Heart right ventricle (tissue), 16 donors: ENCODE results near the gene GRWD1. TPM values are rescaled to one million over a fixed set of nuclear protein-coding genes. Genes with fewer than 3 reads are reported as not detected.

ENCODE experiments used
- ATAC-seq, 8 donors: fragments of 200-7000 bp; cut with Tn5 transposase; one replicate each; pipeline ENCODE4 v1.9.1; 2020; ENCODE audit warnings: mild to moderate bottlenecking in 8 of 8, moderate library complexity in 8 of 8, moderate number of reproducible peaks in 1 of 8
- DNase-seq, 2 donors: peaks; one replicate each; pipeline ENCODE4 v3.0.0-alpha.2; 2020
- H3K27ac ChIP-seq, 10 donors: fragments of 200-600 bp; sonication (generic) in 2 of 10; one replicate each; pipeline versions ENCODE4 v1.5.0 to v1.8.0; 2020 to 2022; ENCODE audit warnings: mild to moderate bottlenecking in 3 of 10
- H3K27me3 ChIP-seq, 7 donors: fragments of 200-600 bp; one replicate each; pipeline ENCODE4 v1.8.0; 2021 to 2022; ENCODE audit warnings: mild to moderate bottlenecking in 2 of 7
- H3K36me3 ChIP-seq, 9 donors: fragments of 200-600 bp; sonication (generic) in 1 of 9; one replicate each; pipeline versions ENCODE4 v1.5.0 to v1.8.0; 2020 to 2022; ENCODE audit warnings: mild to moderate bottlenecking in 2 of 9
- H3K4me1 ChIP-seq, 9 donors: fragments of 200-600 bp; sonication (generic) in 1 of 9; one replicate each; pipeline versions ENCODE4 v1.5.0 to v1.8.0; 2020 to 2022; ENCODE audit warnings: mild to moderate bottlenecking in 4 of 9
- H3K4me3 ChIP-seq, 10 donors: fragments of 200-600 bp; sonication (generic) in 2 of 10; one replicate each; pipeline versions ENCODE4 v1.5.0 to v1.8.0; 2020 to 2022; ENCODE audit warnings: mild to moderate bottlenecking in 7 of 10, moderate library complexity in 2 of 10
- H3K9me3 ChIP-seq, 11 donors: fragments of 200-600 bp in 10 of 11; sonication (generic) in 2 of 11; one replicate each; pipeline versions ENCODE4 v1.5.0 to v1.8.0; 2013 to 2022; ENCODE audit warnings: mild to moderate bottlenecking in 2 of 11, control low read depth in 1 of 11, moderate library complexity in 1 of 11
- CTCF ChIP-seq, 9 donors: fragments of 200-600 bp; sonication (generic) in 2 of 9; IDR thresholded peaks; one replicate each; pipeline versions ENCODE4 v1.5.0 to v1.8.0; 2021 to 2022; ENCODE audit warnings: antibody characterized with exemption in 9 of 9, mild to moderate bottlenecking in 5 of 9, moderate library complexity in 1 of 9
- WGBS, 2 donors: extraction: QIAGEN DNeasy Blood & Tissue Kit; methylation state at CpG; one replicate each; pipeline ENCODE4 v1.1.7; 2013; ENCODE audit warnings: inconsistent platforms in 1 of 2; 5-methylcytosine and 5-hydroxymethylcytosine counted together
- intact Hi-C, 10 donors: fragments of 100-400 bp; cut with DNase I; formaldehyde crosslinking; loops; one replicate each; pipeline versions ENCODE4 v1.11.1 to v1.14.2; 2022
- polyA plus RNA-seq, 2 donors: library from polyadenylated mRNA; stranded (reverse); fragments of 200-250 nt; gene quantifications; one replicate each; pipeline ENCODE4 v1.2.3, GENCODE V29; 2013
- total RNA-seq, 10 donors: library from RNA; stranded (reverse); fragmentation: NEBNext Ultra II Directional in 3 of 10; extraction: Animal tissue kit (Norgen Biotek cat#: 25700) in 3 of 10; gene quantifications; one replicate each; pipeline versions ENCODE4 v1.2.1 to v1.2.4, GENCODE V29; 2021 to 2023
- donor health status: Arrhythmogenic right ventricular cardiomyopathy.
- donor health status: ischemic (EF 13 %, LVEDD 7.1; RV severe dilation, severe dysfunction).
- donor health status: healthy with polysubstance abuse.
- donor health status: DM: no; HTN: yes; CAD: no.
- donor health status: DM: no; HTN: no; CAD: no.
- donor health status: ischemic (EF 25% LVEDD 6.9; RV normal size, moderate dysfunction).
- donor health status: ischemic (EF 25% LVEDD 5.7; RV mildly dilated, moderate dysfunction).
- donor health status: healthy.
- donor health status: DM: yes; HTN: yes; CAD: no.
- donor health status: Ischemic cardiomyopathy.
- donor health status: ischemic (EF 35%, LVEDD 5.7; RV mildly dilated, moderate dysfunction).
- donor health status: nonischemic (EF 11% LVEDD 7.7; RV severe dilation, severe dysfunction).
- donor health status: DM: yes; HTN: yes; CAD: no.
- donor health status: PGD.
- donor health status: ischemic (EF 29% LVEDD 5.4; RV normal size, mild dysfunction).
- donor health status: nonischemic (EF 23%, LVEDD 6.1; RV moderate dilation, normal function).

Gene GRWD1
- total and polyA plus RNA-seq, 12 donors = 5.6 to 26.2 (median 17.0) TPM

GRCh38 chr19:48450441-48450840 is 4.7 kb downstream of the GRWD1 start:
- Histone ChIP-seq H3K36me3 (peaks cover 0 to 85% (median 59%) of the 10 kb centered on the region in 9 donors), H3K27me3 (no peaks in the 10 kb centered on the region), H3K9me3 (no peaks in the 10 kb centered on the region), H3K27ac (no peak overlapping the region), H3K4me3 (no peak overlapping the region), H3K4me1 (peaks cover 4 to 14% (median 7%) of the 10 kb centered on the region in 9 donors)
- no peak for ATAC-seq
- WGBS, 2 donors = 93 to 94% methylated on average over 23 of the region's 23 CpGs
- no peak for TF ChIP-seq CTCF (IDR thresholded peaks at IDR 0.05)
- intact Hi-C loops = no loop called here
- no peak for DNase-seq

GRCh38 chr19:48450863-48451262 is 5.1 kb downstream of the GRWD1 start:
- no peak for TF ChIP-seq CTCF (IDR thresholded peaks at IDR 0.05)
- Histone ChIP-seq H3K36me3 (peaks cover 0 to 89% (median 59%) of the 10 kb centered on the region in 9 donors), H3K9me3 (no peaks in the 10 kb centered on the region), H3K4me1 (peaks cover 4 to 12% (median 7%) of the 10 kb centered on the region in 9 donors), H3K4me3 (no peak overlapping the region), H3K27me3 (no peaks in the 10 kb centered on the region), H3K27ac (no peak overlapping the region)
- intact Hi-C loops = no loop called here
- no peak for DNase-seq
- no peak for ATAC-seq
- WGBS, 2 donors = 91 to 92% methylated on average over 15 of the region's 15 CpGs

GRCh38 chr19:48451624-48452023 is 5.8 kb downstream of the GRWD1 start:
- Histone ChIP-seq H3K9me3 (no peaks in the 10 kb centered on the region), H3K4me3 (no peak overlapping the region), H3K4me1 (peaks cover 0 to 8% (median 2%) of the 10 kb centered on the region in 9 donors), H3K27ac (no peak overlapping the region), H3K36me3 (peaks cover 0 to 97% (median 59%) of the 10 kb centered on the region in 9 donors), H3K27me3 (no peaks in the 10 kb centered on the region)
- DNase-seq = no peak
- ATAC-seq = no peak
- intact Hi-C loops = no loop called here
- WGBS, 2 donors = 85 to 88% methylated on average over 12 of the region's 12 CpGs
- no peak for TF ChIP-seq CTCF (IDR thresholded peaks at IDR 0.05)

GRCh38 chr19:48452289-48453190 is 6.8 kb downstream of the GRWD1 start:
- no peaks in the 10 kb centered on the region for H3K9me3 ChIP-seq
- no peak for DNase-seq
- H3K4me3 ChIP-seq = no peak overlapping the region
- no peak for TF ChIP-seq CTCF (IDR thresholded peaks at IDR 0.05)
- H3K27ac ChIP-seq = no peak overlapping the region
- H3K4me1 ChIP-seq = peaks cover 0 to 2% (median 0%) of the 10 kb centered on the region in 9 donors
- 91 to 92% methylated on average over 33 of the region's 33 CpGs for WGBS, 2 donors
- no peak for ATAC-seq
- peaks cover 0 to 95% (median 59%) of the 10 kb centered on the region in 9 donors for H3K36me3 ChIP-seq
- intact Hi-C loops = no loop called here
- no peaks in the 10 kb centered on the region for H3K27me3 ChIP-seq
